Hepatocyte (in vitro differentiated cells): Measurements from ENCODE around the gene CEL.

Experiments
- EZH2phosphoT487 ChIP-seq: fragments of 200-600 bp; sonication (generic); IDR thresholded peaks from one replicate; pipeline ENCODE4 v1.6.1; 2018; ENCODE audit warnings: antibody characterized with exemption, mild to moderate bottlenecking, low read depth, moderate library complexity; ENCODE audit not compliant: unreplicated experiment, severe bottlenecking
- TF ChIP-seq, protein P1 (sequence below): fragments of 200-600 bp; sonication (generic); IDR thresholded peaks from 2 replicates; pipeline ENCODE4 v1.5.1; 2016; ENCODE audit warnings: antibody characterized with exemption, mild to moderate bottlenecking; ENCODE audit not compliant: poor library complexity

DNA sequence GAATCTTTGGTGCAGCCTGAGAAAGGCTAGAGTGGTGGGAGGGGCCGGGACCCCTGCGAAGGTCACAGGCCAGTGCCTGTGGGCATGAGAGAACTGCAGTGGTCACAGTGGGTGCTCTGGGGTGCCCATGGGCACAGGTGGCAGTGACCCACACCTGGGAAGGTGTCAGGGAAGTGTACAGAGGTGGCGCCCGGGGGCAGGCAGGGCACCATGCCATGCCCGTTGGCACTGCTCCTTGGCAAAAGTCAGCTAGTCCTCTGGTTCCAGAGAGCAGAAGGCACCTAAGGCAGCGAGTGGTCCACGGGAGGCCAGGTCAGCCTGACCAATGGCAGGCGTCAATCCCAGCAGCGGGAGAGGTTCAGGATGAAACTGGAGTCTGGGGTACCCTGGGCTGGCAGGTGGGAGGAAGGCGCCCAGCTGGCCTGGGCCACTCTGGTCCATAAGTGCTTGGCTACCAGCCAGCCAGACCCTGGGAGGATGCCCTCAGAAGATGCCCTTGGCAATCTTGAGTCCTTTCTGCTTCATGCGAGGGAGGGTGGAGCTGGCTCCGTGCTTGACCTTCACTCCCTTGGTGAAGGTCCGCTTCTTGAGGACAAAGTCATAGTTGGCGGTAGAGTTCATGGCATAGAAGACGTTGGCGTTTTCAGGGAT, 36.4 kb downstream of the CEL start:
- TF ChIP-seq, protein P1, sequence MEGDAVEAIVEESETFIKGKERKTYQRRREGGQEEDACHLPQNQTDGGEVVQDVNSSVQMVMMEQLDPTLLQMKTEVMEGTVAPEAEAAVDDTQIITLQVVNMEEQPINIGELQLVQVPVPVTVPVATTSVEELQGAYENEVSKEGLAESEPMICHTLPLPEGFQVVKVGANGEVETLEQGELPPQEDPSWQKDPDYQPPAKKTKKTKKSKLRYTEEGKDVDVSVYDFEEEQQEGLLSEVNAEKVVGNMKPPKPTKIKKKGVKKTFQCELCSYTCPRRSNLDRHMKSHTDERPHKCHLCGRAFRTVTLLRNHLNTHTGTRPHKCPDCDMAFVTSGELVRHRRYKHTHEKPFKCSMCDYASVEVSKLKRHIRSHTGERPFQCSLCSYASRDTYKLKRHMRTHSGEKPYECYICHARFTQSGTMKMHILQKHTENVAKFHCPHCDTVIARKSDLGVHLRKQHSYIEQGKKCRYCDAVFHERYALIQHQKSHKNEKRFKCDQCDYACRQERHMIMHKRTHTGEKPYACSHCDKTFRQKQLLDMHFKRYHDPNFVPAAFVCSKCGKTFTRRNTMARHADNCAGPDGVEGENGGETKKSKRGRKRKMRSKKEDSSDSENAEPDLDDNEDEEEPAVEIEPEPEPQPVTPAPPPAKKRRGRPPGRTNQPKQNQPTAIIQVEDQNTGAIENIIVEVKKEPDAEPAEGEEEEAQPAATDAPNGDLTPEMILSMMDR = no peak
- no peak for TF ChIP-seq EZH2phosphoT487
